Measurements from ENCODE around the gene TNRC6A.

The TNRC6A gene

GRCh38 chr16:24745391-24745790 lies 15.9 kb downstream of the TNRC6A start:
- Histone ChIP-seq H3K4me3 (ENCODE audit: low read length) (no peak overlapping the region), H3K27me3 (ENCODE audit: low read depth, low read length) (no peaks in the 10 kb centered on the region), H3K36me3 (replicated peaks; ENCODE audit: low read depth, low read length) (peaks cover 24% of the 10 kb centered on the region), H3K27ac (ENCODE audit: low read length) (no peak overlapping the region), H2AFZ (ENCODE audit: low read depth, low read length) (no peak overlapping the region), H3K9me3 (ENCODE audit: insufficient read depth, low read length) (no peaks in the 10 kb centered on the region), H3K79me2 (ENCODE audit: low read length) (peaks cover 99% of the 10 kb centered on the region), H3K4me2 (ENCODE audit: low read length) (no peak overlapping the region), H4K20me1 (ENCODE audit: insufficient read depth, low read length) (peaks cover 100% of the 10 kb centered on the region), H3K9ac (ENCODE audit: low read length) (no peak overlapping the region), H3K4me1 (ENCODE audit: low read length) (no peaks in the 10 kb centered on the region)
- TF ChIP-seq CTCF (IDR thresholded peaks at IDR 0.05; ENCODE audit: low read depth, low read length) = no peak
- no peak for TF ChIP-seq EZH2phosphoT487 (IDR thresholded peaks at IDR 0.05; ENCODE audit: low read depth)

GRCh38 chr16:24745791-24746190 lies 16.3 kb downstream of the TNRC6A start:
- Histone ChIP-seq H3K4me3 (ENCODE audit: low read length) (no peak overlapping the region), H3K9ac (ENCODE audit: low read length) (no peak overlapping the region), H3K4me2 (ENCODE audit: low read length) (no peak overlapping the region), H3K36me3 (replicated peaks; ENCODE audit: low read depth, low read length) (peaks cover 24% of the 10 kb centered on the region), H4K20me1 (ENCODE audit: insufficient read depth, low read length) (peaks cover 100% of the 10 kb centered on the region), H3K27me3 (ENCODE audit: low read depth, low read length) (no peaks in the 10 kb centered on the region), H3K27ac (ENCODE audit: low read length) (no peak overlapping the region), H3K79me2 (ENCODE audit: low read length) (peaks cover 97% of the 10 kb centered on the region), H2AFZ (ENCODE audit: low read depth, low read length) (no peak overlapping the region), H3K4me1 (ENCODE audit: low read length) (no peaks in the 10 kb centered on the region), H3K9me3 (ENCODE audit: insufficient read depth, low read length) (no peaks in the 10 kb centered on the region)
- no peak for TF ChIP-seq CTCF (IDR thresholded peaks at IDR 0.05; ENCODE audit: low read depth, low read length)
- no peak for TF ChIP-seq EZH2phosphoT487 (IDR thresholded peaks at IDR 0.05; ENCODE audit: low read depth)

- Histone ChIP-seq H3K27me3 (ENCODE audit: low read depth, low read length) (no peaks in the 10 kb centered on the region), H3K79me2 (ENCODE audit: low read length) (peaks cover 90% of the 10 kb centered on the region), H3K4me2 (ENCODE audit: low read length) (no peak overlapping the region), H3K4me3 (ENCODE audit: low read length) (no peak overlapping the region), H3K36me3 (replicated peaks; ENCODE audit: low read depth, low read length) (peaks cover 18% of the 10 kb centered on the region), H3K9ac (ENCODE audit: low read length) (no peak overlapping the region), H3K4me1 (ENCODE audit: low read length) (no peaks in the 10 kb centered on the region), H4K20me1 (ENCODE audit: insufficient read depth, low read length) (peaks cover 99% of the 10 kb centered on the region), H2AFZ (ENCODE audit: low read depth, low read length) (no peak overlapping the region), H3K9me3 (ENCODE audit: insufficient read depth, low read length) (no peaks in the 10 kb centered on the region), H3K27ac (ENCODE audit: low read length) (no peak overlapping the region)
- no peak for TF ChIP-seq EZH2phosphoT487 (IDR thresholded peaks at IDR 0.05; ENCODE audit: low read depth)
- TF ChIP-seq CTCF (IDR thresholded peaks at IDR 0.05; ENCODE audit: low read depth, low read length) = no peak
Observed at GRCh38 chr16:24747441-24747840, 18.0 kb downstream of the TNRC6A start.

GRCh38 chr16:24748242-24748641 lies 18.8 kb downstream of the TNRC6A start:
- Histone ChIP-seq H4K20me1 (ENCODE audit: insufficient read depth, low read length) (peaks cover 99% of the 10 kb centered on the region), H3K27ac (ENCODE audit: low read length) (no peak overlapping the region), H3K9ac (ENCODE audit: low read length) (no peak overlapping the region), H3K4me3 (ENCODE audit: low read length) (no peak overlapping the region), H3K36me3 (replicated peaks; ENCODE audit: low read depth, low read length) (peaks cover 18% of the 10 kb centered on the region), H3K4me1 (ENCODE audit: low read length) (no peaks in the 10 kb centered on the region), H3K27me3 (ENCODE audit: low read depth, low read length) (no peaks in the 10 kb centered on the region), H3K4me2 (ENCODE audit: low read length) (no peak overlapping the region), H3K9me3 (ENCODE audit: insufficient read depth, low read length) (no peaks in the 10 kb centered on the region), H2AFZ (ENCODE audit: low read depth, low read length) (no peak overlapping the region), H3K79me2 (ENCODE audit: low read length) (peaks cover 90% of the 10 kb centered on the region)
- TF ChIP-seq EZH2phosphoT487 (IDR thresholded peaks at IDR 0.05; ENCODE audit: low read depth) (no peak), CTCF (IDR thresholded peaks at IDR 0.05; ENCODE audit: low read depth, low read length) (no peak)
